ENCODE data around the gene GBA3.

Gene GBA3

GRCh38 chr4:22787753-22788375 lies 95.1 kb downstream of the GBA3 start:
- H3K4me3 ChIP-seq (replicated peaks; ENCODE audit: low read depth, low read length) = no peak overlapping the region
- DNase-seq (ENCODE audit: extremely low read depth, low read depth) = no peak
- TF ChIP-seq, protein P1, sequence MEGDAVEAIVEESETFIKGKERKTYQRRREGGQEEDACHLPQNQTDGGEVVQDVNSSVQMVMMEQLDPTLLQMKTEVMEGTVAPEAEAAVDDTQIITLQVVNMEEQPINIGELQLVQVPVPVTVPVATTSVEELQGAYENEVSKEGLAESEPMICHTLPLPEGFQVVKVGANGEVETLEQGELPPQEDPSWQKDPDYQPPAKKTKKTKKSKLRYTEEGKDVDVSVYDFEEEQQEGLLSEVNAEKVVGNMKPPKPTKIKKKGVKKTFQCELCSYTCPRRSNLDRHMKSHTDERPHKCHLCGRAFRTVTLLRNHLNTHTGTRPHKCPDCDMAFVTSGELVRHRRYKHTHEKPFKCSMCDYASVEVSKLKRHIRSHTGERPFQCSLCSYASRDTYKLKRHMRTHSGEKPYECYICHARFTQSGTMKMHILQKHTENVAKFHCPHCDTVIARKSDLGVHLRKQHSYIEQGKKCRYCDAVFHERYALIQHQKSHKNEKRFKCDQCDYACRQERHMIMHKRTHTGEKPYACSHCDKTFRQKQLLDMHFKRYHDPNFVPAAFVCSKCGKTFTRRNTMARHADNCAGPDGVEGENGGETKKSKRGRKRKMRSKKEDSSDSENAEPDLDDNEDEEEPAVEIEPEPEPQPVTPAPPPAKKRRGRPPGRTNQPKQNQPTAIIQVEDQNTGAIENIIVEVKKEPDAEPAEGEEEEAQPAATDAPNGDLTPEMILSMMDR (IDR thresholded peaks at IDR 0.05; ENCODE audit: low read depth, low read length, missing control alignments) = no peak

DNA sequence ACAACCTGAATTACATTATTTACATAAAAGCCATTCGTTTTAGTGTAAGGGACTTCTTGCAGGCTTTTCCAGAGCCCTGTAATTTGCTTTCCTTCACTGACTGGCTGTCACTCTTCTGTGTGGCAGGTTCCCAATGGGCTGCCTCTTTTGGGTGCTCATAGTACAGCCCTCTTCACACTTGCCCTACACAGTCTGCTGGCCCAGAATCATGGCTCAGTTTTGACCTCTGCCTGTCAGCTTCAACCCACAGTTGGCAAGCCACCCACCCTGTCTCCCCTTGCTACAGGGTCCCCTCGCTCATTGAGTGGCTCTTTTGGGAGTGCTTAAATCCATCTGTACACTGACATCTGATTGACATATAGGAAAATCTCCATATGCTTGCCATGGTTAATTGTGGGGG lies 97.9 kb downstream of the GBA3 start:
- TF ChIP-seq, protein P1 (IDR thresholded peaks at IDR 0.05; ENCODE audit: low read depth, low read length, missing control alignments) = no peak
- H3K4me3 ChIP-seq (replicated peaks; ENCODE audit: low read depth, low read length) = no peak overlapping the region
- DNase-seq (ENCODE audit: extremely low read depth, low read depth) = no peak

DNA sequence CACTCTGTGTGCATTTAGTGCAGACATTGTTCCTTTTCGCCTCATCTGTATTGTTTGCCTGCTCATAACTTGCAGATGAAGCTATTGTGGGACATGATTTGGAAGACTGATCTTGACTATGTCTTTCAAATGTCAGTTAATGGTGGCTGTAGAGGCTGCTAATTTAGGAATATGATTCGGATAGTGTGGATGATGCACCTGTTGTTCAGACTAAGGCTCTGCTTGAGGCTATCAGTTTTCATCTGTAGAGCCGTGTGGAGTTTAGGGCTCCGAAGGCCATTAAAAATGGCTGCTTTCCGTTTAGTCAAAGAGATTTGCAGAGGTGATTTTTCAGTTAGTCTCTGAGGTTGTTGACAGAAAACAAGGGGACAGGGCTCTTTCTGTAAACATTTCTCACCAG lies 102.0 kb downstream of the GBA3 start:
- no peak for DNase-seq (ENCODE audit: extremely low read depth, low read depth)
- TF ChIP-seq, protein P1 (IDR thresholded peaks at IDR 0.05; ENCODE audit: low read depth, low read length, missing control alignments) = no peak
- H3K4me3 ChIP-seq (replicated peaks; ENCODE audit: low read depth, low read length) = no peak overlapping the region

GRCh38 chr4:22801391-22801790 lies 108.7 kb downstream of the GBA3 start:
- TF ChIP-seq, protein P1 (IDR thresholded peaks at IDR 0.05; ENCODE audit: low read depth, low read length, missing control alignments) = no peak
- no peak overlapping the region for H3K4me3 ChIP-seq (replicated peaks; ENCODE audit: low read depth, low read length)
- no peak for DNase-seq (ENCODE audit: extremely low read depth, low read depth)

GRCh38 chr4:22802876-22803275 lies 110.1 kb downstream of the GBA3 start:
- TF ChIP-seq, protein P1 (IDR thresholded peaks at IDR 0.05; ENCODE audit: low read depth, low read length, missing control alignments) = no peak
- H3K4me3 ChIP-seq (replicated peaks; ENCODE audit: low read depth, low read length) = no peak overlapping the region
- no peak for DNase-seq (ENCODE audit: extremely low read depth, low read depth)

DNA sequence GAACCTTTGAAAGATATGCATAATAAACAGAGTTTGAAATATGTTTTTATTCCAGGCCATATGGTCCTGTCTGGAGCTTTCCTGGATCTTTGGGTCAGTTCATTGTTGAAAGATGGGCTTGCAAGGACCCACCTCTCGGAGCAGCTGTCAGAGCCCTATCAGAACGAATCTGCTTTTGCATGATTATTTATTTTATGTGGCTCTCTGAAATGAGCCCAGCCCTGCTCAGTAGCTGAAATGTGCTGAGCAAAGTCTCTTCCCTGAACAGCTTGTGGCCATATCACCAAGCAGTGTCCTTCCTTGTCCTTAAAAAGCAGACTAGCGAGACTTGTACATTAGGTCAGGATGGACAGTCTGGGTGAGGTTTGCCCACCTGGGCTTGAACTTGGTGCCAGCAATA lies 110.8 kb downstream of the GBA3 start:
- DNase-seq (ENCODE audit: extremely low read depth, low read depth) = no peak
- H3K4me3 ChIP-seq (replicated peaks; ENCODE audit: low read depth, low read length) = no peak overlapping the region
- TF ChIP-seq, protein P1 (IDR thresholded peaks at IDR 0.05; ENCODE audit: low read depth, low read length, missing control alignments) = no peak

DNA sequence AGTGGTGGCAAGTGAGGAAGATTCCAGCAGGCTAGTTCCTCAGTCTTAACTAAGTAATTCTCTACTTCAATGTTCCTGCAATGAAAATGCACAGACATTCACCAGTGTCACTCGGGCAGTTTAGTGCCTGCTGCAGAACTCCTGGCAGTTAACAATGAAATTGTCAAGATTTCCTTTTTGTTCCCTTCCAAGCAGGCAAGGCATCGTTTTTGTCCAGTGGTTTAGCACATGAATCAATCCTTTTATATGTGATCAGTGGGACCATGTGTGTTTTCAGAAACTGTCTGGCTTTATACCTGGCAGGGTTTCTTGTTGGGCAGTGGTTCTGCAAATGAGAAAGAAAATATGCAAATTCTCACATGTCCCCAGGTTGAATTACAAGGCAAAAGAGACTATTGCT lies 122.2 kb downstream of the GBA3 start:
- H3K4me3 ChIP-seq (replicated peaks; ENCODE audit: low read depth, low read length) = no peak overlapping the region
- TF ChIP-seq, protein P1 (IDR thresholded peaks at IDR 0.05; ENCODE audit: low read depth, low read length, missing control alignments) = no peak
- DNase-seq (ENCODE audit: extremely low read depth, low read depth) = no peak

Data from HFF-Myc (cell line).